RWPE2 (cell line): ENCODE results near the gene SCN2B.

Experiments
- ATAC-seq: fragments of 200-7000 bp; cut with Tn5 transposase; 3 replicates; pipeline ENCODE4 v1.9.1; 2021; ENCODE audit warnings: low read depth
- DNase-seq: peaks from one replicate; pipeline ENCODE4 v3.0.0-alpha.2; 2020; ENCODE audit warnings: low spot score
- H3K27ac ChIP-seq: fragments of 450-650 bp; 2 replicates; pipeline ENCODE4 v1.5.1; 2017; ENCODE audit warnings: mild to moderate bottlenecking; ENCODE audit not compliant: poor library complexity, severe bottlenecking
- H3K27me3 ChIP-seq: fragments of 250-450 bp; sonication (Bioruptor Pico); 2 replicates; pipeline ENCODE4 v1.5.1; 2021; ENCODE audit warnings: mild to moderate bottlenecking, moderate library complexity; ENCODE audit not compliant: insufficient read depth, poor library complexity, severe bottlenecking
- H3K36me3 ChIP-seq: fragments of 250-450 bp; sonication (Bioruptor Pico); 2 replicates; pipeline ENCODE4 v1.5.1; 2020; ENCODE audit warnings: low read depth, mild to moderate bottlenecking, moderate library complexity
- H3K4me1 ChIP-seq: fragments of 250-450 bp; sonication (Bioruptor Pico); 2 replicates; pipeline ENCODE4 v1.5.1; 2021; ENCODE audit warnings: mild to moderate bottlenecking, moderate library complexity; ENCODE audit not compliant: insufficient read depth, poor library complexity, severe bottlenecking
- H3K4me3 ChIP-seq: fragments of 250-450 bp; sonication (Bioruptor Pico); 2 replicates; pipeline ENCODE4 v1.5.1; 2021; ENCODE audit warnings: mild to moderate bottlenecking, moderate library complexity; ENCODE audit not compliant: severe bottlenecking
- H3K9me3 ChIP-seq: fragments of 250-450 bp; sonication (Bioruptor Pico); 2 replicates; pipeline ENCODE4 v1.5.1; 2021; ENCODE audit warnings: mild to moderate bottlenecking, moderate library complexity; ENCODE audit not compliant: severe bottlenecking
- CTCF ChIP-seq: fragments of 450-650 bp; IDR thresholded peaks from one replicate; pipeline ENCODE4 v1.5.1; 2017; ENCODE audit warnings: mild to moderate bottlenecking, moderate library complexity; ENCODE audit not compliant: poor library complexity, severe bottlenecking

Gene SCN2B

GRCh38 chr11:118222437-118222836 lies 46.0 kb upstream of the SCN2B start:
- no peak overlapping the region for H3K27ac ChIP-seq
- H3K4me3 ChIP-seq: no peak overlapping the region
- H3K27me3 ChIP-seq: no peaks in the 10 kb centered on the region
- H3K36me3 ChIP-seq: no peaks in the 10 kb centered on the region
- H3K4me1 ChIP-seq: no peaks in the 10 kb centered on the region
- no peaks in the 10 kb centered on the region for H3K9me3 ChIP-seq
- TF ChIP-seq CTCF: no peak
- no peak for DNase-seq
- no peak for ATAC-seq

- no peak overlapping the region for H3K27ac ChIP-seq
- H3K36me3 ChIP-seq: no peaks in the 10 kb centered on the region
- DNase-seq (no peak), ATAC-seq (no peak)
- TF ChIP-seq CTCF: no peak
- H3K27me3 ChIP-seq: no peaks in the 10 kb centered on the region
- no peaks in the 10 kb centered on the region for H3K9me3 ChIP-seq
- no peaks in the 10 kb centered on the region for H3K4me1 ChIP-seq
- H3K4me3 ChIP-seq: no peak overlapping the region
Observed at GRCh38 chr11:118221419-118221818, 45.0 kb upstream of the SCN2B start.

- H3K27me3 ChIP-seq: no peaks in the 10 kb centered on the region
Observed at GRCh38 chr11:118219732-118220131, 43.3 kb upstream of the SCN2B start.

GRCh38 chr11:118219244-118219643 lies 42.8 kb upstream of the SCN2B start:
- Histone ChIP-seq H3K4me3 (no peak overlapping the region), H3K4me1 (no peaks in the 10 kb centered on the region), H3K27me3 (no peaks in the 10 kb centered on the region), H3K27ac (no peak overlapping the region), H3K9me3 (no peaks in the 10 kb centered on the region), H3K36me3 (no peaks in the 10 kb centered on the region)
- ATAC-seq: no peak
- no peak for DNase-seq
- TF ChIP-seq CTCF: no peak

More at GRCh38 chr11:118219732-118220131, 43.3 kb upstream of the SCN2B start:
- no peak for TF ChIP-seq CTCF
- no peak for DNase-seq
- H3K4me1 ChIP-seq: no peaks in the 10 kb centered on the region
- H3K9me3 ChIP-seq: no peaks in the 10 kb centered on the region
- H3K4me3 ChIP-seq: no peak overlapping the region
- no peak for ATAC-seq
- H3K36me3 ChIP-seq: no peaks in the 10 kb centered on the region
- no peak overlapping the region for H3K27ac ChIP-seq

- DNase-seq (no peak), ATAC-seq (no peak)
- no peak overlapping the region for H3K4me3 ChIP-seq
- H3K27ac ChIP-seq: no peak overlapping the region
- TF ChIP-seq CTCF: no peak
- no peaks in the 10 kb centered on the region for H3K36me3 ChIP-seq
- no peaks in the 10 kb centered on the region for H3K4me1 ChIP-seq
- H3K27me3 ChIP-seq: no peaks in the 10 kb centered on the region
- no peaks in the 10 kb centered on the region for H3K9me3 ChIP-seq
Observed at GRCh38 chr11:118217575-118217974, 41.1 kb upstream of the SCN2B start.
